ENCODE data around the gene TUBB4B. TPM values are rescaled to one million over a fixed set of nuclear protein-coding genes. Genes with fewer than 3 reads are reported as not detected.

Gene TUBB4B
- total RNA-seq, 3 donors from 2014 or later (not counting 1 experiment from before 2014, with no cell fraction given), result 84.4 to 121 (median 93.9) TPM

DNA sequence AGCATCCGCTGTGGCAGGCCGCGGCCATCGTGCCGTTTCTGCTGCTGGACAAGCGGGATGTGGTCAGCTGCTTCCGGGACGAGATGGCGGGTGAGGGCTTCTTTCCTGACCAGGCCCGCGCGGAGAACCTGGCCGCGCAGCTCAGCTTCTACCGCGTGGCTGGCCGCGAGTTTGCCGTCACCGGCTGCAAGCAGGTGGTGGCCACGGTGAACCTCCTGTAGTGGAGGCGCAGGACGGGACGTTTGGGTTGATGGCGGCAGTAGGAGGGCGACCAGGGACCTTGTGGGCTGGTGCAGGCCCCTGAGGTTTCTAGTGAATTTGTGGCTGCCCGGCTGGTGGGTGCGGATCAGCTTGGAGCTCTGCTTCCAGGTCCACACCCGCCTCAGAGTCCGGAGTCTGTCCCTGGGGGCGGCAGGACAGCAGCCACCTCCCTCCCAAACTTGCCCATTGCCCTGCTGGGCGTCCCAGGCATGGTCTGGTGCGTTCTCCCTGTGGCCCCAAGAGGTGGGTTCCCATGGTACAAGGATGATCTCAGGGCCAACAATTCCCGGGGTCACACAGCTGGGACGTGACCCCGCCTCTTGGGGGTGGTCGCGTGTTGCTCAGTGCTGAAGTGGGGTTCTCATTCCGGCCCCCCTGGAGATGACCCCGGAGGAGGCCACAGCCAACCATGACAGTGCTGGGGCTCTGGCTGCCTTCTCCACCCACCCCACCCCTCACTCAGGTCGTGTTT is 38.8 kb downstream of the TUBB4B start:
- intact Hi-C loops (cut with micrococcal nuclease), result no loop called here
- Mint-ChIP-seq H3K4me3 (peak overlapping the region; percentile 42), H3K9me3 (no peaks in the 10 kb centered on the region), H3K27me3 (ENCODE audit: low read depth in 2 of 2) (no peaks in the 10 kb centered on the region), H3K4me1 (peaks cover 13 to 37% of the 10 kb centered on the region in 2 donors), H3K27ac (no peak overlapping the region), H3K36me3 (no peaks in the 10 kb centered on the region)
- DNase-seq, result no peak
- no peak for ATAC-seq
- Histone ChIP-seq H3K4me1 (ENCODE audit: control insufficient read depth, insufficient read depth, low read length) (peaks cover 43% of the 10 kb centered on the region), H3K27me3 (ENCODE audit: control insufficient read depth, insufficient read depth, low read length) (no peaks in the 10 kb centered on the region), H3K36me3 (ENCODE audit: control insufficient read depth, insufficient read depth, low read length) (peaks cover 7% of the 10 kb centered on the region), H3K4me3 (ENCODE audit: low read length) (no peak overlapping the region), H3K9me3 (ENCODE audit: control insufficient read depth, insufficient read depth, low read length) (no peaks in the 10 kb centered on the region), H3K27ac (ENCODE audit: low read length) (no peak overlapping the region)
- TF ChIP-seq, protein P1, sequence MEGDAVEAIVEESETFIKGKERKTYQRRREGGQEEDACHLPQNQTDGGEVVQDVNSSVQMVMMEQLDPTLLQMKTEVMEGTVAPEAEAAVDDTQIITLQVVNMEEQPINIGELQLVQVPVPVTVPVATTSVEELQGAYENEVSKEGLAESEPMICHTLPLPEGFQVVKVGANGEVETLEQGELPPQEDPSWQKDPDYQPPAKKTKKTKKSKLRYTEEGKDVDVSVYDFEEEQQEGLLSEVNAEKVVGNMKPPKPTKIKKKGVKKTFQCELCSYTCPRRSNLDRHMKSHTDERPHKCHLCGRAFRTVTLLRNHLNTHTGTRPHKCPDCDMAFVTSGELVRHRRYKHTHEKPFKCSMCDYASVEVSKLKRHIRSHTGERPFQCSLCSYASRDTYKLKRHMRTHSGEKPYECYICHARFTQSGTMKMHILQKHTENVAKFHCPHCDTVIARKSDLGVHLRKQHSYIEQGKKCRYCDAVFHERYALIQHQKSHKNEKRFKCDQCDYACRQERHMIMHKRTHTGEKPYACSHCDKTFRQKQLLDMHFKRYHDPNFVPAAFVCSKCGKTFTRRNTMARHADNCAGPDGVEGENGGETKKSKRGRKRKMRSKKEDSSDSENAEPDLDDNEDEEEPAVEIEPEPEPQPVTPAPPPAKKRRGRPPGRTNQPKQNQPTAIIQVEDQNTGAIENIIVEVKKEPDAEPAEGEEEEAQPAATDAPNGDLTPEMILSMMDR (IDR thresholded peaks at IDR 0.05), result no peak
- 94% methylated on average over 40 of the region's 41 CpGs for WGBS (ENCODE audit: insufficient coverage)

DNA sequence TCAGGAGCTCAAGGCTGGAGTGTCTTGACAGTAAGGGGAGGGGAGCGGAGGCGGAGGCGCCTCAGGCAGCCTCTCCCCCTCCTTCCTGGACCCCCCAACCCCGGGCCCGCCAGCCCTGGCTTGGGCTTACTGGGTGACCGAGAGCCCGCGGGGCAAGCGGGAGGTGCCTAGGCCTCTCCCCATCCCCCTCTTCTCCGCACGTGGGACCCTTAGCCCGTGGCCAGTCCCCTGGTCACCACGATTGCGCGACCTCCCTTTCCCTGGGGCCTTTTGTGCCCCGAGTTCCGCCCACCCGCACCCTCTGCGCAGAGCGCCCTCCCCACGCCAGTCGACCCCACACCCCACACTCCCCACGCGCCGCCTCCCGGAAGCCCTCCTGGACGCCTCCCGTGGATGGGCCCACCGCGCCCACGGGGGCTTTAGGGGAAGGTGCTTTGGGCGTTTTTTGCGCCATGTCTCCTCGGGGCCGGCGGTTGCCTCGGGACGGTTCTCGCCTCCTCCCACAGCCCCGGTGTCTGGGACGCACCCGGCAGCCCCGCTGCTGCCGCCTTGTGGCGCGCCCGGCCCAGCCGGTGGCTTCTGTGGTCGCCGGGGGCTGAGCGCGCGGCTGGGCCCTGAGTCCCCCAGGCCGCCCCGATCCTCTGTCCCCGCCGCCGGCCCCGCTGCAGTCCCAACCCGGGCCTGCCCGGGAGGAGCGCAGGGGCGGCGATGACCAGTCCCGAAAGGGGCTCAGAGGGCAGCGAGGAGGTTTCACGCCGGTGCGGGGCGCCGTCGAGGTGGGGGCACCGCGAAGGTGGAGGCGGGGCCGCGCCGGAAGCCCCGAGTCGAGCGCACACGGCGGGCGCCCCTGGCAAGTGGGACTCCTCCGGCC is 39.6 kb downstream of the TUBB4B start:
- ATAC-seq (peak; percentile 31 to 66 (median 34)), DNase-seq (peak in 1 of 2 donors; percentile 32)
- WGBS (ENCODE audit: insufficient coverage), result 45% methylated on average over 82 of the region's 85 CpGs
- no peaks in the 10 kb centered on the region for H3K27me3 ChIP-seq (ENCODE audit: control insufficient read depth, insufficient read depth, low read length)
- H3K27ac Mint-ChIP-seq, result no peak overlapping the region
- H3K36me3 Mint-ChIP-seq, result no peaks in the 10 kb centered on the region
- H3K4me3 Mint-ChIP-seq, result no peak overlapping the region
- no peaks in the 10 kb centered on the region for H3K9me3 ChIP-seq (ENCODE audit: control insufficient read depth, insufficient read depth, low read length)
- no peaks in the 10 kb centered on the region for H3K9me3 Mint-ChIP-seq
- H3K4me1 ChIP-seq (ENCODE audit: control insufficient read depth, insufficient read depth, low read length), result peaks cover 38% of the 10 kb centered on the region
- peaks cover 7% of the 10 kb centered on the region for H3K36me3 ChIP-seq (ENCODE audit: control insufficient read depth, insufficient read depth, low read length)
- H3K27me3 Mint-ChIP-seq (ENCODE audit: low read depth in 2 of 2), result no peaks in the 10 kb centered on the region
- intact Hi-C loops (cut with micrococcal nuclease), result no loop called here
- TF ChIP-seq, protein P1 (IDR thresholded peaks at IDR 0.05), result peak; percentile 21
- peaks cover 7 to 29% of the 10 kb centered on the region in 2 donors for H3K4me1 Mint-ChIP-seq
- H3K4me3 ChIP-seq (ENCODE audit: low read length), result no peak overlapping the region
- H3K27ac ChIP-seq (ENCODE audit: low read length), result no peak overlapping the region

DNA sequence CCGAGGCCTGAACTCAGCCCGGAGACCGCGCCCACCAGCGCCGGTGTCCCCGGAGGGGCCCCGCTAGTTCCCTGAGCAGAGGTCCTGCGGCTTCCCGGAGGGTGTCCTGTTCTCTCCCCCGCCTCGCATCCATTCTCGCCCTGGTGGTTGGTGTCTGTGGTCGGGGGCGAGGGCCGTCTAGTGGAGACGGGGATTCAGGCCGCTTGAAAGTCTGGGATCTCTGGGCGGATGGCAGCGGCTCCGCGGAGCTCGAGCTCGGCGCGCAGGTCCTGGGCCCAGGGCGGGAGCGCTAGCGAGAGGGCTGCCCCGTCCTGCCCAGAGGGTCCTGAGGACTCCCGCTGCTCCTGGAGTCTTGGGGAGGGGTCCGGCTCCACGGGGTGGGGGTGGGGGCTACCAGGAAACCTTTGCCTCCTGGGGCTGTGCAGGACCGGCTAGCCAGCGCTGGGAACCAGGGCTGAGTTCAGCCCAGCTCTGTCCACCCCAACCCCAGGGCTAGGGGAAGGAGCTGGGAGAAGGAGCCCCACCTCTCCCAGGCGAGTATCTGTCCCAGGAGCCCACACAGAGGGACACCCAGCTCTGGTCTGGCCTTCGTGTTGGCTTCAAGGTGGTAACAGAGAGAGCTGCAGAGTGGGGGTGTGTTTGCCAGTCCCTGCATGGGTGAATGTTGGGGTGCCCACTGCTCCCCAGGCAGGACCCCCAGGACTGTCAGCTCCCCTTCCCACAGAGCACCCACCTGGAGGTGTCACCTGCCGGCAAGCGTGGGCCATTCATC is 40.4 kb downstream of the TUBB4B start:
- TF ChIP-seq, protein P1 (IDR thresholded peaks at IDR 0.05), result no peak
- 85% methylated on average over 39 of the region's 39 CpGs for WGBS (ENCODE audit: insufficient coverage)
- no peaks in the 10 kb centered on the region for H3K9me3 ChIP-seq (ENCODE audit: control insufficient read depth, insufficient read depth, low read length)
- H3K27ac ChIP-seq (ENCODE audit: low read length), result no peak overlapping the region
- H3K4me3 Mint-ChIP-seq, result peak overlapping the region; percentile 38
- H3K27ac Mint-ChIP-seq, result peak overlapping the region in 1 of 2 donors; percentile 21
- peaks cover 6 to 25% of the 10 kb centered on the region in 2 donors for H3K4me1 Mint-ChIP-seq
- H3K27me3 ChIP-seq (ENCODE audit: control insufficient read depth, insufficient read depth, low read length), result no peaks in the 10 kb centered on the region
- no peak overlapping the region for H3K4me3 ChIP-seq (ENCODE audit: low read length)
- peaks cover 34% of the 10 kb centered on the region for H3K4me1 ChIP-seq (ENCODE audit: control insufficient read depth, insufficient read depth, low read length)
- DNase-seq, result no peak
- no peaks in the 10 kb centered on the region for H3K27me3 Mint-ChIP-seq (ENCODE audit: low read depth in 2 of 2)
- ATAC-seq, result no peak
- intact Hi-C loops (cut with micrococcal nuclease), result no loop called here
- H3K36me3 ChIP-seq (ENCODE audit: control insufficient read depth, insufficient read depth, low read length), result peaks cover 7% of the 10 kb centered on the region
- no peaks in the 10 kb centered on the region for H3K36me3 Mint-ChIP-seq
- no peaks in the 10 kb centered on the region for H3K9me3 Mint-ChIP-seq

All from natural killer cell (primary cell).